ENCODE results near the gene PRTFDC1.

GRCh38 chr10:24926557-24926956 lies 25.8 kb downstream of the PRTFDC1 start:
- no peak for TF ChIP-seq CTCF (optimal IDR thresholded peaks at IDR 0.05 in 1 of 3, IDR thresholded peaks at IDR 0.05 in 1 of 3, conservative IDR thresholded peaks at IDR 0.05 in 1 of 3; ENCODE audit: extremely low read depth in 1 of 3, insufficient read depth in 2 of 3, low read length in 3 of 3)
- no peak for TF ChIP-seq EZH2 (IDR thresholded peaks at IDR 0.05; ENCODE audit: low read length)
